ENCODE results near the gene LMLN.
"Not testable (repeated sequence)": the region's sequence is repeated elsewhere in the genome, so short reads cannot be mapped to it uniquely, and the experiment has no call there.

The LMLN gene

DNA sequence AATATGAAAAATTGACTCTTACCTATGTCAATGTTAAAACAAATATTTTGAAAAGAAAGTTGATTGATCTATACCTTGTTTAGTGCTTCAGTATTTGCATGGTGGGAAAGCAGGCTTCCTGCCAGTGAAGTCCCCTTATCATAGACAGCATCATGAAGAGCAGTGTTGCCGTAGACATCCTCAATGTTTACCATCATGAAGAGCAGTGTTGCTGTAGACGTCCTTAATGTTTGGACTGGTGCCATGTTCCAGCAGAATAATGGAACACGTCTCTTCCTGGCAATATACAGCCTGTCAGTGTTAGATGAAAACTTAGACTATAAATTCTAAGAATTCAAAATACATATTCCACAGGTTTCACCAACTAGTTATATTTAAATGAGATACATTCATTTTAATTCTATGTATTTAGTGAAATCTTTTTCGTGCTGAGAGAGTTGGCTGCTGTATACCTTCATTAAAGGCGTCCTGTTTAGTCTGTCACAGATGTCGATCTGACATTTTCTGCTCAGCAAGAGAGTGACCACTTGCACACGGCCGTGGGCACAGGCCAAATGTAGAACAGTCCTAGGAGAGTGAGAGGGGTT lies 116.8 kb downstream of the LMLN start:
- Histone ChIP-seq H3K9me3 (ENCODE audit: control insufficient read depth, insufficient read depth, low read length) (no peaks in the 10 kb centered on the region), H3K4me3 (ENCODE audit: low read length) (no peak overlapping the region), H3K36me3 (ENCODE audit: control insufficient read depth, insufficient read depth, low read length) (no peaks in the 10 kb centered on the region), H3K27me3 (ENCODE audit: control insufficient read depth, insufficient read depth, low read length) (peaks cover 12% of the 10 kb centered on the region), H3K4me1 (ENCODE audit: control insufficient read depth, insufficient read depth, low read length) (peaks cover 1% of the 10 kb centered on the region; the same call in 1 of the 2 replicates), H3K27ac (ENCODE audit: low read length) (no peak overlapping the region)
- WGBS (ENCODE audit: insufficient coverage, insufficient read length), result no CpG with 5 or more reads among the region's 8 CpGs
- no peak for DNase-seq (ENCODE audit: low read depth, low spot score)

DNA sequence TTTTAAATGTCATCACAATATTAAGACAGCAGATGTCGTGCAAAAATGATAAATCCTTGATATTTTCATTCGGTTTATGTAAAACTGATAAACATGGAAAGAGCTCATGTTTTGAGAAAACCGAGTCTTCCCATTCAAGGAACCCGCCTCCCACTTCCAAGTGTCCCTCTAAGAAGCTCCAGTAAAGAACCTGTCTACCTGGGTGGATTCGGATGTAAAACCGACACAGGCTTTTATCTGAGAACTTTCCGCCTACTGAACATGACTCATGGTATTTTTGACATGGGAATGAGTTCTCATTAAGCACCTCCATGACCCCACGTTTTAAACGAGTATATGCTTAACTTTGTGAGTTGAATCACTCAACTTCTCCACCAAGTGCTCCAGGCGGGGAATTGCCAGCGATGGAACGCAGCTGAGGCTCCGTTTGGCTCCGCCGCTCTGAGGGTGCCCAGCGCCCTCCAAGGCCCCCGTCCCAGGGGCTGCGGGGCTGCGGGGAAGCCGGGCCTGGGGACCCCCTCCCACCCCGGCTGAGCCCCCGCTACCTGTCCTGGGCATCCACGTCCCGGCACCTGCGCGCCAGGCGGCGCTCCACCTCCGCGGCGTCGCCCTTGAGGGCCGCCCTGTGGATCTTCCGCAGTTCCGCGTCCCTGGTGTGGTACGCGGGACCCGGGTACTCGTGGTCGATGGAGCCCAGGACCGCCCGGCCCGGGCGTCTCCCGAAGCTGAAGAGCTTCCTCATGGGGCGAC lies 119.9 kb downstream of the LMLN start:
- Histone ChIP-seq H3K4me1 (ENCODE audit: control insufficient read depth, insufficient read depth, low read length) (peaks cover 1% of the 10 kb centered on the region; the same call in 1 of the 2 replicates), H3K27ac (ENCODE audit: low read length) (no peak overlapping the region), H3K27me3 (ENCODE audit: control insufficient read depth, insufficient read depth, low read length) (peaks cover 14% of the 10 kb centered on the region), H3K9me3 (ENCODE audit: control insufficient read depth, insufficient read depth, low read length) (no peaks in the 10 kb centered on the region), H3K4me3 (ENCODE audit: low read length) (peak overlapping the region; percentile 38; the same call in 1 of the 2 replicates), H3K36me3 (ENCODE audit: control insufficient read depth, insufficient read depth, low read length) (no peaks in the 10 kb centered on the region)
- WGBS (ENCODE audit: insufficient coverage, insufficient read length), result no CpG with 5 or more reads among the region's 47 CpGs
- DNase-seq (ENCODE audit: low read depth, low spot score), result no peak

DNA sequence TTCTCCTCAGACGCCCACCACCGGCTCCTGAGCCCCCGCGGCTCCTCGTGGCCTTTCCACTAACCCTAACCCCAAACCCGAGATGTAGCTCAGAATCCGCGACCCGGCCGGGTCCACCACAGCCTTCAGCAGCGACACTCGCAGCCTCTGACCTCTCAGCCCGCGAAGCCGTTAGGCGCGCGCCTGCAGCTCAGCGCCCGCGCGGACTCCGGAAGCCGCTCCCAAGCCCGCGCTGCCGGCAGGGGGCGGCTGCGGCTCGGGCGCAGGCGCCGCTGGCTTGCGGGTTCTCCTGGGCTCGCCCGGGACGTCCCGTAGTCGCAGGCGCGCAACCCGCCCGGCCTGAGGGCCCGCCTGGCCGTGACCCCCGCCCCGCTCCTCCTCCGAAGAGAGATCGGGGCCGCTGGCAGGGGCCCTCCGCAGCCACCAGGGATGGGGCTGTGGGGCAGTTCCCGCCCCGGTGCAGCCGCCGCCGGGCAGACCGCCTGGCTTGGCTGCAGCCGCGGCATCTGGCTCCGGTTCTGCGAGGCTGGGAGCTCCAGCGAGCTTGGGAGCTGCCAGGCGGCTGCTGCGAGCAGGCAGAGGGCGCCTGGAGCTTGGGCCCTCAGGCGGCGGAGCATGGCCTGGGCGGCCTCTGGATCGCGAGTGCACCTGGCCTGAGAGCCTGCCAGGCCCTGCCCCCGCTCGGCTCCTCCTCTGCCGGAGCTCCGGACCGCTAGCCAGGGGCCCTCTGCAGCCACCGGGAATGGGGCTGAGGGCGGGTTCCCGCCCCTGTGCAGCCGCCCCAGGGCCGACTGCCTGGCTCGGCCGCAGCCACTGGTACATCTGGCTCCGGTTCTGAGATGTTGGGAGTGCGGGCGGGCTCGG lies 120.7 kb downstream of the LMLN start:
- WGBS (ENCODE audit: insufficient coverage, insufficient read length), result no CpG with 5 or more reads among the region's 86 CpGs
- Histone ChIP-seq H3K4me3 (ENCODE audit: low read length) (peak overlapping the region; percentile 38; the same call in 1 of the 2 replicates), H3K9me3 (ENCODE audit: control insufficient read depth, insufficient read depth, low read length) (no peaks in the 10 kb centered on the region), H3K36me3 (ENCODE audit: control insufficient read depth, insufficient read depth, low read length) (no peaks in the 10 kb centered on the region), H3K27ac (ENCODE audit: low read length) (no peak overlapping the region), H3K27me3 (ENCODE audit: control insufficient read depth, insufficient read depth, low read length) (peaks cover 15% of the 10 kb centered on the region), H3K4me1 (ENCODE audit: control insufficient read depth, insufficient read depth, low read length) (peaks cover 1% of the 10 kb centered on the region; the same call in 1 of the 2 replicates)
- peak; percentile 45 for DNase-seq (ENCODE audit: low read depth, low spot score)

DNA sequence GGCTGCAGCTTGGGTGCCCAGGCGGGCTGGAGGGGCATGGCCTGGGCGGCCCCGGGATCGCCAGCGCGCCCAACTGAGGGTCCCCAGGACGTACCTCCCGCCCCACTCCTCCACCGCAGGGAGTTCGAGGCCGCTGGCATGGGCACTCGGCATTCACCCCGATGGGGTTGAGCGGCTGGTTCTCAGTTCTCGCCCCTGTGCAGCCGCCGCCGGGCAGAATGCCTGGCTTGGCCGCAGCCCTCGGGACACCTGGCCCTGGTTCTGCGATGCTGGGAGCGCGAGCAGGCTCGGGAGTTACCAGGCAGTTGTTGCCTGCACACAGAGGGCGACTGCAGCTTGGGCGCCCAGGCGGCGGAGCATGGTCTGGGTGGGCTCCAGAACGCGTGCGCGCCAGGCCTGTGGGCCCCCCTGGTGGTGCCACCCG lies 121.4 kb downstream of the LMLN start:
- H3K9me3 ChIP-seq (ENCODE audit: control insufficient read depth, insufficient read depth, low read length), result no peaks in the 10 kb centered on the region
- no peak overlapping the region for H3K27ac ChIP-seq (ENCODE audit: low read length)
- H3K4me3 ChIP-seq (ENCODE audit: low read length), result peak overlapping the region; percentile 22; the same call in 1 of the 2 replicates
- H3K36me3 ChIP-seq (ENCODE audit: control insufficient read depth, insufficient read depth, low read length), result no peaks in the 10 kb centered on the region
- no peak for DNase-seq (ENCODE audit: low read depth, low spot score)
- H3K4me1 ChIP-seq (ENCODE audit: control insufficient read depth, insufficient read depth, low read length), result peaks cover 1% of the 10 kb centered on the region; the same call in 1 of the 2 replicates
- WGBS (ENCODE audit: insufficient coverage, insufficient read length), result no CpG with 5 or more reads among the region's 33 CpGs
- H3K27me3 ChIP-seq (ENCODE audit: control insufficient read depth, insufficient read depth, low read length), result peaks cover 15% of the 10 kb centered on the region

DNA sequence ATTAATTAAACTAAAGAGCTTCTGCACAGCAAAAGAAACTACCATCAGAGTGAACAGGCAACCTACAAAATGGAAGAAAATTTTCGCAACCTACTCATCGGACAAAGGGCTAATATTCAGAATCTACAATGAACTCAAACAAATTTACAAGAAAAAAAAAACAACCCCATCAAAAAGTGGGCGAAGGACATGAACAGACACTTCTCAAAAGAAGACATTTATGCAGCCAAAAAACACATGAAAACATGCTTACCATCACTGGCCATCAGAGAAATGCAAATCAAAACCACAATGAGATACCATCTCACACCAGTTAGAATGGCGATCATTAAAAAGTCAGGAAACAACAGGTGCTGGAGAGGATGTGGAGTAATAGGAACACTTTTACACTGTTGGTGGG lies 122.2 kb downstream of the LMLN start:
- H3K4me1 ChIP-seq (ENCODE audit: control insufficient read depth, insufficient read depth, low read length); H3K4me3 ChIP-seq (ENCODE audit: low read length); DNase-seq (ENCODE audit: low read depth, low spot score); H3K36me3 ChIP-seq (ENCODE audit: control insufficient read depth, insufficient read depth, low read length); H3K27ac ChIP-seq (ENCODE audit: low read length); H3K9me3 ChIP-seq (ENCODE audit: control insufficient read depth, insufficient read depth, low read length): not testable (repeated sequence)
- WGBS (ENCODE audit: insufficient coverage, insufficient read length), result no CpG with 5 or more reads among the region's 4 CpGs
- H3K27me3 ChIP-seq (ENCODE audit: control insufficient read depth, insufficient read depth, low read length), result peaks cover 14% of the 10 kb centered on the region

DNA sequence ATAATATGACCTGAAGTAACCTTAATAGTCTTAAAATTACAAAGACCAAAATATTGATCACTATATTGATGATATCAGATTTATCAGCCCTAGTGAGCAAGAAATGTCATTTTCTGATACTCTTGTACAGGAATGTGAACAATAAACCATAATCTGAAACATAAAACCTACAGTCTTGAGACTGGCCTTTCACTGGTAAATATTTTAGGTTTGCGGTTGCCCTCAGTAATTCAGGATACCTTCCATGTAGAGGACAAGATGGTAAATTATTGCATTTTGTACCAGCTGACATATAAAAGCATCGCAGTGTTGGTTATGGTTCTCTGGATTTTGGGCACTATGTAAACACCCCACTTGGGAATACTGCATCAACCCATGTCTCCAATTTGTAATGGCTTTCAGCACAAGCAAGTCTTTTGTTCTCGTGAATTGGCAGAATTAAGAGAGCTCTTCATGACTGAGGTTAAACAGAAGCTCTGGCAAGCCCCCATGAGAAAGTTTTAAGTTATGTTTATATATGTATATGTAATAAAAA lies 128.5 kb downstream of the LMLN start:
- no CpG with 5 or more reads among the region's 3 CpGs for WGBS (ENCODE audit: insufficient coverage, insufficient read length)
- Histone ChIP-seq H3K9me3 (ENCODE audit: control insufficient read depth, insufficient read depth, low read length) (no peaks in the 10 kb centered on the region), H3K4me1 (ENCODE audit: control insufficient read depth, insufficient read depth, low read length) (no peaks in the 10 kb centered on the region), H3K27me3 (ENCODE audit: control insufficient read depth, insufficient read depth, low read length) (peaks cover 2% of the 10 kb centered on the region; the same call in 1 of the 2 replicates), H3K36me3 (ENCODE audit: control insufficient read depth, insufficient read depth, low read length) (no peaks in the 10 kb centered on the region), H3K4me3 (ENCODE audit: low read length) (no peak overlapping the region), H3K27ac (ENCODE audit: low read length) (no peak overlapping the region)
- DNase-seq (ENCODE audit: low read depth, low spot score), result no peak

DNA sequence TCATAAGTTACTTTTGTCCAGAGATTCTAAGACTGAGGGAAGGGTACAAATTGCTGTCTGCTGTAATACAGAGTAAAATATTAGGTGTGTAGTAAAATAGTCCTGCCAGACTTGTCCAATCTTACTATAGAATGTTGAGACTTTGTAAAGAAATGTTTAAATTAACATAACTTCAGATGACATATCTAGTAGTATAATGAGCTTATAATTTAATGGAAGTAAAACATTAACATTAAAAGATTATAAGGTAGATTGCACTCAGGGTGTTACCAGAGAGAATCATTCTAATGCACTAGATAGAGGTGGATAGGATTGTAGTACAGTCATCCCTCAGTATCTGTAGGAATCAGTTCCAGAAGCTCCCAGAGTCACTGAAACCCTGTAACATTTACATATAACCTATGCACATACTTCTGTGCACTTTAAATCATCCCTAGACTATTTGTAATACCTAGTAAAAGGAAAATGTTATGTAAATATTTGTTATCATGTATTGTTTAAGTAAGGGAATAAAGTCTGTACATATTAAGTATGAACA lies 130.8 kb downstream of the LMLN start:
- DNase-seq (ENCODE audit: low read depth, low spot score), result no peak
- H3K9me3 ChIP-seq (ENCODE audit: control insufficient read depth, insufficient read depth, low read length), result no peaks in the 10 kb centered on the region
- no peaks in the 10 kb centered on the region for H3K4me1 ChIP-seq (ENCODE audit: control insufficient read depth, insufficient read depth, low read length)
- H3K4me3 ChIP-seq (ENCODE audit: low read length), result no peak overlapping the region
- no peaks in the 10 kb centered on the region for H3K27me3 ChIP-seq (ENCODE audit: control insufficient read depth, insufficient read depth, low read length)
- no peaks in the 10 kb centered on the region for H3K36me3 ChIP-seq (ENCODE audit: control insufficient read depth, insufficient read depth, low read length)
- H3K27ac ChIP-seq (ENCODE audit: low read length), result no peak overlapping the region

DNA sequence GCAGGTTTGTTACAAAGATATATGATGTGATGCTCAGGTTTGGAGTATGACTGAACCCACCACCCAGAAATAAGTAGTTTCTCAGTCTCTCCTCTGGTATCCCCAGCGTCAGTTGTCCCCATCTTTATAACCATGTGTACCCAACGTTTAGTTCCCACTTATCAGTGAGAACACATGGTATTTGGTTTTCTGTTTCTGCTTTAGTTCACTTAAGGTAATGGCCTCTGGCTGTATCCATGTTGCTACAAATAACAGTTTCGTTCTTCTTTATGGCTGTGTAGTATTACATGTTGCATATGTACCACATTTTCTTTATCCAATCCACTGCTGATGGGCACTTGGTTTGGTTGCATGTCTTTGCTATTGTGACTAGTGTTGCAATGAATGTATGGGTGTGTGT lies 132.3 kb downstream of the LMLN start:
- DNase-seq (ENCODE audit: low read depth, low spot score), result no peak
- H3K36me3 ChIP-seq (ENCODE audit: control insufficient read depth, insufficient read depth, low read length), result no peaks in the 10 kb centered on the region
- no peaks in the 10 kb centered on the region for H3K27me3 ChIP-seq (ENCODE audit: control insufficient read depth, insufficient read depth, low read length)
- H3K4me1 ChIP-seq (ENCODE audit: control insufficient read depth, insufficient read depth, low read length), result no peaks in the 10 kb centered on the region
- H3K27ac ChIP-seq (ENCODE audit: low read length), result no peak overlapping the region
- H3K4me3 ChIP-seq (ENCODE audit: low read length), result no peak overlapping the region
- no CpG with 5 or more reads among the region's 3 CpGs for WGBS (ENCODE audit: insufficient coverage, insufficient read length)
- H3K9me3 ChIP-seq (ENCODE audit: control insufficient read depth, insufficient read depth, low read length), result no peaks in the 10 kb centered on the region

DNA sequence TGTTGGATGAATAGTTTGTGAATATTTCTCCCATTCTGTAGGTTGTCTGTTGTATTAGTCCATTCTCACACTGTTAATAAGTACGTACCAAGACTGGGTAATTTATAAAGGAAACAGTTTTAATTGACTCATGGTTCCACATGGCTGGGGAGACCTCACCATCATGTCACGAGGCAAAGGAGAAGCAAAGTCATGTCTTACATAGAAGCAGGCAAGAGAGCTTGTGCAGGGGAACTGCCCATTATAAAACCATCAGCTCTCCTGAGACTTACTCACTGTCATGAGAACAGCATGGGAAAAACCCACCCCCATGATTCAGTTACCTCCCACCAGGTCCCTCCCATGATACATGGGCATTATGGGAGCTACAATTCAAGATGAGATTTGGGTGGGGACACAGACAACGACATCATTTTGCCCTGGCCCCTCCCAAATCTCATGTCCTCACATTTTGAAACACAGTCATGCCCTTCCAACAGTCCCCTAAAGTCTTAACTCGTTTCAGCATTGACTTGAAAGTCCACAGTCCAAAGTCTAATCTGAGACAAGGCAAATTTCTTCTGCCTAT lies 133.2 kb downstream of the LMLN start:
- DNase-seq (ENCODE audit: low read depth, low spot score), result no peak
- no peaks in the 10 kb centered on the region for H3K9me3 ChIP-seq (ENCODE audit: control insufficient read depth, insufficient read depth, low read length)
- no peak overlapping the region for H3K27ac ChIP-seq (ENCODE audit: low read length)
- no peaks in the 10 kb centered on the region for H3K27me3 ChIP-seq (ENCODE audit: control insufficient read depth, insufficient read depth, low read length)
- H3K4me1 ChIP-seq (ENCODE audit: control insufficient read depth, insufficient read depth, low read length), result no peaks in the 10 kb centered on the region
- no peaks in the 10 kb centered on the region for H3K36me3 ChIP-seq (ENCODE audit: control insufficient read depth, insufficient read depth, low read length)
- no CpG with 5 or more reads among the region's 4 CpGs for WGBS (ENCODE audit: insufficient coverage, insufficient read length)
- H3K4me3 ChIP-seq (ENCODE audit: low read length), result no peak overlapping the region
